ENCODE results near the gene RNLS.

Gene RNLS

DNA sequence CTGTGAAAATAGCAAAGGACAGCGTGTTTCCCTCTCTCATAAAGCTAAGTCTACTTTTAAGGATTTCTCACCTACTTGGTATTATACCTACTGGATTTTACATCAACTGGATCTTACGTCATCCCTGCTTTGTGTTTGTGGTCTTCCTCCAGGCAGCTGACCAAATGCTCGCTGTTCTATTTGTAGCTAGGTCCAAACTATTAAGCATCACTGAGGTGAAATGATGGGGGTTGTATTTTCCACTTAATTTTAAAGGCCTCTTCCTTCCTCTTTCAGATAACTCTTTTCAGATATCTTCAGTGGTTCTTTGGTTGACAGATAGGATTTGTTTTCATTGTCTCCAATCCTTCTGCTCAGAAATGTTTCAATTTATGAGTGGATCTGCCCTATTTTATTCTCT is 169.7 kb downstream of the RNLS start:
- TF ChIP-seq POLR2AphosphoS5 (IDR thresholded peaks at IDR 0.05; ENCODE audit: low read depth, low read length) = no peak
- TF ChIP-seq TAF1 (IDR thresholded peaks at IDR 0.05; ENCODE audit: borderline replicate concordance, insufficient read depth, low read length) = no peak
- TF ChIP-seq, protein P1, sequence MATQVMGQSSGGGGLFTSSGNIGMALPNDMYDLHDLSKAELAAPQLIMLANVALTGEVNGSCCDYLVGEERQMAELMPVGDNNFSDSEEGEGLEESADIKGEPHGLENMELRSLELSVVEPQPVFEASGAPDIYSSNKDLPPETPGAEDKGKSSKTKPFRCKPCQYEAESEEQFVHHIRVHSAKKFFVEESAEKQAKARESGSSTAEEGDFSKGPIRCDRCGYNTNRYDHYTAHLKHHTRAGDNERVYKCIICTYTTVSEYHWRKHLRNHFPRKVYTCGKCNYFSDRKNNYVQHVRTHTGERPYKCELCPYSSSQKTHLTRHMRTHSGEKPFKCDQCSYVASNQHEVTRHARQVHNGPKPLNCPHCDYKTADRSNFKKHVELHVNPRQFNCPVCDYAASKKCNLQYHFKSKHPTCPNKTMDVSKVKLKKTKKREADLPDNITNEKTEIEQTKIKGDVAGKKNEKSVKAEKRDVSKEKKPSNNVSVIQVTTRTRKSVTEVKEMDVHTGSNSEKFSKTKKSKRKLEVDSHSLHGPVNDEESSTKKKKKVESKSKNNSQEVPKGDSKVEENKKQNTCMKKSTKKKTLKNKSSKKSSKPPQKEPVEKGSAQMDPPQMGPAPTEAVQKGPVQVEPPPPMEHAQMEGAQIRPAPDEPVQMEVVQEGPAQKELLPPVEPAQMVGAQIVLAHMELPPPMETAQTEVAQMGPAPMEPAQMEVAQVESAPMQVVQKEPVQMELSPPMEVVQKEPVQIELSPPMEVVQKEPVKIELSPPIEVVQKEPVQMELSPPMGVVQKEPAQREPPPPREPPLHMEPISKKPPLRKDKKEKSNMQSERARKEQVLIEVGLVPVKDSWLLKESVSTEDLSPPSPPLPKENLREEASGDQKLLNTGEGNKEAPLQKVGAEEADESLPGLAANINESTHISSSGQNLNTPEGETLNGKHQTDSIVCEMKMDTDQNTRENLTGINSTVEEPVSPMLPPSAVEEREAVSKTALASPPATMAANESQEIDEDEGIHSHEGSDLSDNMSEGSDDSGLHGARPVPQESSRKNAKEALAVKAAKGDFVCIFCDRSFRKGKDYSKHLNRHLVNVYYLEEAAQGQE (IDR thresholded peaks at IDR 0.05; ENCODE audit: insufficient read depth in 1 of 2, low read depth in 2 of 2, low read length in 2 of 2) = no peak
- TF ChIP-seq SIN3A (IDR thresholded peaks at IDR 0.05; ENCODE audit: borderline replicate concordance, insufficient read depth, low read length) = no peak
- TF ChIP-seq FOXP2 (optimal IDR thresholded peaks at IDR 0.05; ENCODE audit: borderline replicate concordance, extremely low read depth, extremely low read length, insufficient read depth) = no peak

DNA sequence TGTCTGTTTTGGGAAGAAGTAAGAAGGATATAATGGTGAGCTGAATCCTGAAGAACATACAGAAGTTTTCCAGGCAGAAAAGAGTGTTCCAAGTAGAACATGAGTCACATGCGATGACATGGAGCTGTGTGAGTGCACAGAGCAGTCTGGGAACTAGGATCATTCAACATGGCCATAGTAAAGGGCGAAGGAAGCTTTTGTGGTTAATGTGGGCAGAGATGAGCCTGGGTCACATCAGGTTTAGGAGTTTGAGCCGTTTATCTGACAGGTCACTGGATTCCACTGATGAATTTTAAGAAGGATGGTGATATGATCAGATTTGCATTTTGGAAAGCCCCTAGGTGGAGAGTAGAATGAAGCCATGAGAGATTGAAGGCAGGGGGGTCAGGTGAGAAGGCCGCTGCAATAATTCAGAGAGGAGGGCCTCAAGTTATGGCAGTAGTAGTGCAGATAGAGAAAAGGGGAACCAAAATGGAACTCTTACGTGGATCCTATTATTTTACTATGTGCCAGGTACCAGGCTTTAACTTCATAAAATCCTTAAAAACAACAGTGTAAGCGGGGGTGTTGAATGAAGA is 171.3 kb downstream of the RNLS start:
- TF ChIP-seq FOXP2 (optimal IDR thresholded peaks at IDR 0.05; ENCODE audit: borderline replicate concordance, extremely low read depth, extremely low read length, insufficient read depth) = no peak
- TF ChIP-seq SIN3A (IDR thresholded peaks at IDR 0.05; ENCODE audit: borderline replicate concordance, insufficient read depth, low read length) = no peak
- TF ChIP-seq, protein P1 (IDR thresholded peaks at IDR 0.05; ENCODE audit: insufficient read depth in 1 of 2, low read depth in 2 of 2, low read length in 2 of 2) = no peak
- TF ChIP-seq TAF1 (IDR thresholded peaks at IDR 0.05; ENCODE audit: borderline replicate concordance, insufficient read depth, low read length) = no peak

GRCh38 chr10:88409824-88410223 is 173.3 kb downstream of the RNLS start:
- TF ChIP-seq, protein P1 (IDR thresholded peaks at IDR 0.05; ENCODE audit: insufficient read depth in 1 of 2, low read depth in 2 of 2, low read length in 2 of 2) = no peak
- no peak for TF ChIP-seq FOXP2 (optimal IDR thresholded peaks at IDR 0.05; ENCODE audit: borderline replicate concordance, extremely low read depth, extremely low read length, insufficient read depth)

DNA sequence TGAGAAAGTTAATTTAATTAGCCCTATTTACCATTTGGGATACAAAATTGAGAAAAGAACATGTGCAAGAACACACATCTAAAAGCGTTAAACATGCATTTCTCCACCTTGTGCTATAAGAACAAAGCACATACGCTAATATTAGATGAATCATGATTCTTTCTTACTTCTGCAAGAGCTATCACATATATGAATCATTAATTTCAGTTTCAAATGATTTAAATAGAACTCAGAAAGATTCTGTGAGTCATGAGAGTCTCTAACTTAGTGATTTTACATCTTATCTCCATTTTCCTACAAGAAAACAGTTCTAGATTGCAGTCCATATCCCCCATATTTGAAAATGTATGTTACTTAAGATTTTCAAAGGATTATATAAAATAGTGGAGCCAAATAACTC is 173.9 kb downstream of the RNLS start:
- TF ChIP-seq SIN3A (IDR thresholded peaks at IDR 0.05; ENCODE audit: borderline replicate concordance, insufficient read depth, low read length) (no peak), FOXP2 (optimal IDR thresholded peaks at IDR 0.05; ENCODE audit: borderline replicate concordance, extremely low read depth, extremely low read length, insufficient read depth) (no peak), POLR2AphosphoS5 (IDR thresholded peaks at IDR 0.05; ENCODE audit: low read depth, low read length) (no peak), TAF1 (IDR thresholded peaks at IDR 0.05; ENCODE audit: borderline replicate concordance, insufficient read depth, low read length) (no peak)
- TF ChIP-seq, protein P1 (IDR thresholded peaks at IDR 0.05; ENCODE audit: insufficient read depth in 1 of 2, low read depth in 2 of 2, low read length in 2 of 2) = no peak

DNA sequence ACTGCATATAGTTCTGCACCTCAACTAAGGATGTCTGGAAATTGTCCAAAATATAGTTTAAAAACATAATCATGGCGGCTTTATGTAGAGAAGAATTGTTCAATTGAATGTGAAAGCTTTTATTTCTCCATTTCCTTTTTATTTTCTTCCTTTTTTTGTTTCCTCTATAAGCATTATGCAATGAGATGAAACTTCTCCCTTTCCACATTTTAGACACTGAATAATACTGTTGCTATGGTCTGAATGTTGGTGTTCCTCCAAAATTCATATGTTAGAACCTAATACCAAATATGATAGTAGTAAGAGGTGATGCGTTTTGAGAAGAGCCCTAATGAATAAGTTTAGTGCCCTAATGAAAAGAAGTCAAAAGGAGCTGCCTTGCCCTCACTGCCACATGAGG is 175.0 kb downstream of the RNLS start:
- TF ChIP-seq POLR2AphosphoS5 (IDR thresholded peaks at IDR 0.05; ENCODE audit: low read depth, low read length) = no peak
- TF ChIP-seq, protein P1 (IDR thresholded peaks at IDR 0.05; ENCODE audit: insufficient read depth in 1 of 2, low read depth in 2 of 2, low read length in 2 of 2) = no peak
- no peak for TF ChIP-seq FOXP2 (optimal IDR thresholded peaks at IDR 0.05; ENCODE audit: borderline replicate concordance, extremely low read depth, extremely low read length, insufficient read depth)
- no peak for TF ChIP-seq TAF1 (IDR thresholded peaks at IDR 0.05; ENCODE audit: borderline replicate concordance, insufficient read depth, low read length)
- no peak for TF ChIP-seq SIN3A (IDR thresholded peaks at IDR 0.05; ENCODE audit: borderline replicate concordance, insufficient read depth, low read length)

Measured in PFSK-1 (cell line).